HG03045 (cell line): Measurements from ENCODE around the gene PRAC1.
"Not testable (repeated sequence)": the region's sequence is repeated elsewhere in the genome, so short reads cannot be mapped to it uniquely, and the experiment has no call there.

ENCODE experiments used
- ATAC-seq: cut with Tn5 transposase; IDR thresholded peaks from one replicate; pipeline ENCODE4 v1.9.1; 2021; ENCODE audit warnings: mild to moderate bottlenecking, moderate library complexity; ENCODE audit not compliant: unreplicated experiment

Gene PRAC1

DNA sequence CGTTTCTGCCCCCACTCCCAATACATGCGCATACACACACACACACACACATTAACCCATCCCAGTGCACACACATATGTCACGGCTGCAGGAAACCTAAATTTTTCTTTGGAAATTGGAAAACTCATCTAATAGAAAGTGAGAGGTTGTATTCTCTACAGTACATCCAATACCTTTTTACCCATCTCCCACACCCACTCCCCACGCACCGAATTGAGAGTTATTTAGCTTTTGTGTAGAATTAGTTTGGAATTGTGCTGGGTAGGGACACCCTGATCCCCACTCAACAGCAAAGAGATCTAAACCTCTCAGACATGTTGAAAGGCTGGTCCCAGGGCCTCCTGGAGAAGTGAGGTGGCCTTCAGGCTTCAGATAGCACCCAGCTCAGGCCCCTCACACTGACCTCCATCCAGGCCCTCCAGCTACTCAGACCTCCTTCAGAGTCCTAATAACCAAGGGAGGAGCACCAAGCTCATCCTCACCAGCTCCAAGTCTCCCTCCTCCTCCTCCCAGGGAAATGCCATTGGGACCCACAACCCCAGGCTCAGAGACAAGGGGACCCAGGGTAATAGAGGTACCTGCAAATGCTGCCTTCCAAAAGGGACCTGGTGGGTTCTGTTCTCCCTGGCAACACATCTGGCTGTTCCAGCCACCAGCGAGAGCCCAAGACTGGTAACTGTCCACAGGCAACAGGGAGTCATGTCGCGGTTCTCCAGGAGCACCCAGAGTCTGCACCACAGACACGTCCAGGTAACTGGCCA is 5.3 kb upstream of the PRAC1 start:
- no peak for ATAC-seq

DNA sequence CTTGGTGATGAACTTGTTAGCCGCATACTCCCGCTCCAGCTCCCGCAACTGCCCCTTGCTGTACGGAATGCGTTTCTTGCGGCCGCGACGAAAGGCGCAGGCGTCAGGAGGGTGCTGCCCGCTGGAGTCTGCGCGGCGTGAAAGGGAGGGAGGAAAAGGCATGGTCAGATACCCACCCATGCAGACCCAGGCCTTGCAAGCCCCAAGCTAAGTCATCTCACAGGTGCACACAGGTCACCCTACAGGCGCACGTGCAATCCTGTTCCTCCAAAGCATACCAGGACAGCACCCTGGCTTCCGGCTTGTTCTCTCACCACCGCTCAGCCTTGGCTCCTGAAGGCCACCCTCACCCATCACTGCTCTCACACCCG is 4.6 kb upstream of the PRAC1 start:
- no peak for ATAC-seq

DNA sequence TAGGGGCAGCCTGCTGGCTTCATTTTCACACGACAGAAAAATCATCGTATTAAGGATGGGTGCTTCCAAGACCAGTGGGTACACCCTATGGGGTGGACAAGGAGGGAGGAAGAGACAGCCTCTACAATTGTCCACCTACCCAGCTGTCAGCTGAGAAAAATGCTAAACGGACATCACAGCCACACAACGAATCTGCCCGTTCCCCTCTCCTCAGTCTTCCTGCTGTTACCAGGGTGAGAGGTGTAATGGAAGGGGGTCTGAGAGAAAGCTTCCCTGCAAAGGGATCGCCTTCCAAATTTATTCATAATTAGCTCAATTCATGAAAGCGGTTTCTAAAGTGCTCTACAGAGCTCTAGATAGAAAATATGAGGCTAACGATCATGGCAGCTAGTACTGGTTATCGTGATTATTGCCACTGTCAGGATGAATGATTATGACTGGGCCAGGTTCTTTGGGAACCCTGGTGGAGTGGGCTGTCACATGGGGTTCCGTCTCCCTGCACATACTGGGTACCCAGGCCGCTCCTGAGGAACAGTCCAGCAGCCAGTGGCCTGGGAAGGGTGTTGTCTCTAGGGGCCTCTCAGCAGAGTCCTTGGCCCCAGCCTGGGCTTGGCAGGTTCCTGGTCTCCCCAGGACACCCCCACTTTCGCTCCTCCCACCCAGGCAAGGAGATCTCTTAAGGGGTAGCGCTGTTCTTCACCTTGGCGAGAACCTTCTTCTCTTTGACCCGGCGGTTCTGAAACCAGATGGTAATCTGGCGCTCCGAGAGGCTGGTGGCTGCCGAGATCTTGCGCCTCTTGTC is 4.0 kb upstream of the PRAC1 start:
- no peak for ATAC-seq

DNA sequence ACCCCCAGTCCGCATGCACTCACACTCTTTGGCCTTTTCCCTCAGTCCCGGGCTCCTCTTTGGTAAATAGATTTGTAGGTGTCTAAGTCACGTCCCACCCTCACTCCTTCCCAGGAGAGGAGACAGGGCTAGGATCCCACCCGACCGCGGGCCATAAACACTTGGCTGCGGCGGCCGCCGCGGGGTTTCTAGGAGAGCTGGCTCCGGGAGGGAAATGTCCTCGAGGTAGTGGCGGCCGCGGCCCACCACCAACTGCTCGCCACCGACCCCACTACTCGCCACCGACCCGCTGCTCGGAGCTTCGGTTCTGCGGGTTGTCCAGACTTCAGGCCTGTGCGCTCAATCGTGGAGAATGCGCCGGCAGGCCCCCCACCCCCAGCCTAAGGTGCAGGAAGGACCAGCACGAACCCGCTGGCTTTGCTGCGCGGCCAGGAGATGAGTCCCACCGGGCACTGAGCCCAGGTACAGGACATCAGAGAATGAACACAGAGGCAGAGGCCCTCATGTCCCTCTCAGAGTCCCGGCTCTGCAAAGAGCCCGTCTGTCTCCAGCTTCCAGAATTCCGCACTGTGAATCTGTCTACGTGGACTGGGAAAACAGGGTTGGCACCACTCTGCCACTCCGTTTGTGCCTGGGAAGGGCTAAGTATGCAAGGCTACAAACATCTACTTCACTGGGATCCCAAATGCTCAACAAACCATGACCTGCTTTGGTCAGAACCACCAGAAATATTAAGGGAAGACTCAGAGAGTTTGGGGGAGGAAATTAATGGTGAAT is 3.2 kb upstream of the PRAC1 start:
- no peak for ATAC-seq

DNA sequence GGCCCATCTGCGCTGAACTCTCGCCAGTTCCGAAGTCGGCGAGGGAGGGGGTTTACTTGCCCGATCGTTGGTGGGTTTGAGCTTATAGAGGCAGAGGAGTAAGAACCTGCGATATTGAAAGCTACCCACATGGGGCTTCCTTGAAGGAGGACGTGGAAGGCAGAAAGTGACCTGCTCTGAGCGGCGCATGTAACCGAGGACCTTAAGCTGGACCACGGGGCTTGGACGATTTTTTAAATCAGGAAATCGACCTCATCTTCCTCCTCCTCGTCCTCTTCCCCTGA is 2.6 kb upstream of the PRAC1 start:
- ATAC-seq, result no peak

DNA sequence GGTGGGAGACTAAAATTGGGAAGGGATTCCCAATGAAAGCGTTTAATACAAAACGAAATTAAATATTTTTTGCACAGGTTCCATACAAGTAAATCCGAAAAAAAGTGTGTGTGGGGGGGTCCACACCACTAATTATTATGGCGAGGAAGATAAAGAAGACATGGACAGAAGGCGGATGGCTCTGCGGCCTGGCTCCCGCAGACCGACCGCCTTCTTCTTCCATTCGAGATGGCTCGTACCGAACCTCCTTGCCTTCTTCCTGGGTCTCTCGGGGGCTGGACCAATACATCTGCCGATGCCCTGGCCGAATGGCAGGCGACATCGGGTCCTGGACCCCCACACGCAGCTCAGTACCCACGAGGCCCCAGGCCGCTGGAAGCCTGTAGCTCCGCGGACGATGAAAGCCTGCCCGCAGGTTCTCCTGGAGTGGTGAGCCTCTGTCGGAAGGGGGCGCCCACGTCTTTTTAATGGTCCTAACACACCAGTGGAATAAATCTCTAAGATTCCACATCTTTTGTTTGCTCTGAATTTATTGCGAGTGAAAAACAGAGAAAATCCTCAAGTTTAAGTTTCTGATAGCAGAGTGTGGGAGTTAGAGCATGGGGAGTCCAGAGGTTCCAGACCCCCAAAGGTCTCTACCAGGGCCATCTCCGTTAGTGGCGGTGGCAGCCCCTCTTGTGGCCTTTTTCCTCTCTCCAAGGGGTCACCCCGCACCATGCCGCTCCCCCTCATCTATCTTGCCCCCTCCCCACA is 2.1 kb upstream of the PRAC1 start:
- no peak for ATAC-seq

DNA sequence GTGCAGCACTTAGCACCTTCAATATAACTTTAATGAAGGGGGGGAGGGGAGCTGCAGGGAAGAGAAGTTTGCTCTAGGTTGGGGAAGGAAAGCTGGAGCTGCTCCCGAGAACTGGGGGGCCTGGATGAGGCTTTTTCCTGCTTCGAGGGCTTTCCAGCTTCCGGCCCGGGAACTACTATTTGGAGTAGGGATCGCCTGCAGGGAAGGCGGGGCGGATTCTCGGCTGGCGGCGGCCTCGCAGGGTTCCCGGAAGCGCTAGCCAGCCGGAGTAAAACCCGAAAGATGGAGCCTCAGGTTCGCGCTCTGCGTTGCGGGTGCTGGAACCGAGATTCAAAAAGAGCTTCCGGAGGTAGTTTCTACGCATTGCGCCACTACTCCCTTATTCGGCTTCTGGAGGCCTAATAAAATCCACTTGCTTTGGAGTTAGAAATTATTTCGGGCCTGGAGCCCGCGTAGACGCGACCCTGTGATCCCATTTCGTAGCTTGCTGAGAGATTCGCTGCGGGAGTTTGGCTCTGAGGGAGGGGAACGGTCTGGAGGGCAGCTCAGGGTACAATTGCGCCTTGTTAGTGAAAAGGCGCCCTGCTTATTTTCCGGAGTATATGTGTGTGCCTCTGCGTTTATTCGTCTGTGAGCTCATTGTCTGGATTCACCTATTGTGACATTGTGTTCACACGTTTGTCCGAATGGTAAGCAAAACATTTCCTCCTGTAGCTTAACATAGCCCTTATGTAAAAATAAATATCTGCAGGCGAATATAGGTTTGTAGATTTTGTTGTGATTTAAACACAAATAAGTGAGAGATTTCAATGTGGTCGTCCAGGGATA is 1.3 kb upstream of the PRAC1 start:
- no peak for ATAC-seq

DNA sequence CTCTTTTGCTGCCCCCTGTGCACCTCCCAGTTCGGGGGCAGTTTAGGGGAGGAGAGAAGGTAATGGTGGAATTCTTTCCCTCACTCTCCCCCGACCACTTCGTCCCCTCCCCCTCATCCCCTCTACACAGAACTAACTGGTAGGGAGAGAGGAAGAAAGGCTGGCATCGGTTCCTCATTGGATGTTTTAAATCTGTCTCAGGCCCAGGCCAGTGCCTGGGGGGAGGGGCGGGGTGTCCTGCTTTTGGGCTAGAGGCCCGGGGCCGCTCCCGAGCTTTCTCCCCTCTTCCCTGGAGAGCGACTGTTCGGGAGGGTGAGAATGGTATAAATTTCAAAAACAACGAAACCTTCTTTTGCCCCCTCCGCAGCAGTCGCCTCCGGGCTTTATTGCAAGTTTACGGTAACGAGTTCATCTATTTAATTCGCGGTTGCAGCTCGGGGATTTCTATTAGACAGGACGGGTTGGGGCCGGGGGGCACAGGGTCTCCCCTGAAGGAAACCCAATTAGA is 651 bp upstream of the PRAC1 start, which contains the start of gene PRAC2:
PRAC2 (plus strand) TSS at position 271 of the 508 bp plus-strand sequence. CDS start 1,226 bp downstream, outside the sequence.
- no peak for ATAC-seq

DNA sequence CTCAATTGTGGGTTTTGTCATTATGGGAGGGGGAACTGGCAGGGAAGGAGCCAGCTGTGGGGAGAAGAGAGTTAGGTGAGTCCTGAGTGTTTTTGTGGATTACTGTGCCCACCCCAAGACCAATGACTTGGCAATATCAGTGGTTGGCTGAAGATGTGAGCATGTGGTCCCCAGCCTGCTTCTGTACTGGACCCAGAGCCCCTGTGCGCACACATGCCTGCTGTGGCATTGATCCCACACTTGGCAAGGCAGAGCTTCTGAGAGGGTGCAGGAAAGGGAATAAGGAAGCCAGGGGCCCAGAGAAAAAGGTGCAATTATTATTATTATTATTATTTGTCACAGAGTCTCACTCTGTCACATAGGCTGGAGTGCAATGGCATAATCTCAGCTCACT is 1.3 kb downstream of the PRAC1 start:
- no peak for ATAC-seq

DNA sequence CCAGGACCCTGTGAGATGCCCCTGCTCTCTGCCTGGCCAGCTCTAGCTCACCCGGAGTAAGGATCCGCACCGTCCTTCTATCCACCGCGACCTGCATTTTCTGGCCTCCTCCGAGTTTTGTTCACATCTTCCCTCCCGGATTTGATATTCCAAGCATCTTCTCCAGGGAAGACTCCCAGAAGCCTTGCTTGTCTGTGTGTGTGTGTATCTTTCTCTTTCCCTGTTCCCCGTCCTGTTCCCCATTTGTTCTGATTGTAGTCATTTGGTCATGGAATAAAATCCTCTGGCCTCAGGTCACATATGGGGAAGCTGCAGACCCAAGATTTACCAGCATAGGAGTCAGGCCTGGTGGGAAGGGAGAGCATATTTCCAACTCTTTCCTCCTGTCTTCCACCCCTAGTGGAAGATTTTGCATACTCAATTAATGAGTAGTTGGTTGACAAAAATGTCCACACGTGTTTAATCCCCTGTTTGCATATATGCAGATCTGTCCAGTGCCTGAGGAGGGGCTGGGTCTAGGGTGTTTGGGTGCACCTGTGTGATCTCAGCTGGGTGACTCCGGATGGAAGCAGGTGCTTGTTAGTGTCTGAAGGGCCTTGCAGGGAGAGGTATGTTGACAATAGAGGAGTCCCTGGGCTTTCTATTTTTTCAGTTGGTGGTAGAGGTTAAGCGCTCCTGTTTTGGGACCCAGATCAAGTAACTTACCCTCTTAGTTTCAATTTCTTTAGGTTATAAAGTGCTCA is 1.9 kb downstream of the PRAC1 start:
- no peak for ATAC-seq

DNA sequence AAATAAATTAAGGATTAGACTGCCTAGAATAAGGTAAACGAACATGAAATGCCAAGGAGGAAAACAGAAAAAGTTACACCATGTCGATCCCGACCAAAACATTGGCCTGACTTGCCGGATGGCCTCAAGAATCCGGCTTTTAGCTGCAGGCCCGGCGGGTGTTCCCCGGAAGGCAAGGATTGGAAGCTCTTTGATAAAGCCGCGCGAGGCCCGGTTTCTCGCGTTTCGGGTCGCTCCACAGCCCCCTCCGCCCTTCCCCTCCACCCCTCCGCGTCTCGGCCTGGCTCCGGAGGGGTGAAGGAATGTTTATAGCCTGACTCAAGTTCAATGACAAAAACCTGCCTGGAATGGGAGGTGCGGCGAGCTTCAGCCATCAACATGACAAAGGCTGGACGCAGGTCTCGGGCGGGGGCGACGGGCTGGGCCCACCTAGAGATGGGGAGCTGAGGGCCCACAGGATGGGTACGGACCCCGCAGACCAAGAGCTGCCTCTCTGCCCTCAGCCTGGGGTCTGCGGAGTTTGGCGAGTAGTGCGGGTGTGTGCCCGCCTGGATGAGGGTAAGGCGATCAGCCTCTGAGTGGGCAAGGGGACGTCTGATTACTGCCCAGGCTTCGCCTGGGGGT is 2.6 kb downstream of the PRAC1 start:
- ATAC-seq, result no peak

DNA sequence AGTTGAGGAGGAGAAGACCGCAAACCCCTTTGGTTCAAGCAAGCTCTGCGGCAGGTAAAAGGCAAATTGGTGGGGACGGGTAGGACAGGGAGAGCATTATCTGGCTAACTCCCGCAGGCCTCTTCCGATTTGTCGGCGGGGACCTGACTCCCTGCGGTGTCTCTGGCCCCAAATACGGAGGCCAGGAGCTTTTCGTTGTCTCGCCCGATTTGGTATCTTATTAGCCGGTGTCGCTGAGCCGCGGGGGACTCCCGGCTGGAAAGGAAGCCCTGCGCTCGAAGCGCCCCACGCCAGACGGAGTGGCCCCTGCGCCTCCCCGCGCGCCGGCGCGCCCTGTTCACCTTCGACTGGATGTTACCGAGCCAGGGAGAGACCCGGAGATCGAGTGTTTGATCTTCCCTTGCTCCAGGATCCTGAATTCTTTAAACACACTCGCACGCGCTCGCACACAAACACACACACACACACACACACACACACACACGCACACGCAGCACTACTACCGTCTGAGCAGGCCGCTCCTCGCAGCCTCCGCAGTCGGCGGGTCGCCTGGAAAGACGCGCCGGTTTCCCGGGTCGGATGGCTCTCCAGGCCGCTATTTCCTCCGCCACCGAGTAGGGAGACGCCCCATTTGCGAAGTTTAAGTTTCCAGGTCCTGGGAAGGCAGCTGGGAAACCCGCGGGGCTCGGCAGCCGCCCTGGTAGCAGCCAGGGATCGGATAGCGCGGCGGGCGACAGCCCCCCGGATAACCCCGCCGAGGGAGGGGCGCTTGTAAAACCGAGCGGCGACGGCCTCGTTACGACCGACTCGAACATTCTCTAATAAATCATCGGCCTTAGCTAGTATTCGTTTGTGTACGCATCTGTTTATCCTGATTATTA is 3.3 kb downstream of the PRAC1 start:
- ATAC-seq, result no peak

DNA sequence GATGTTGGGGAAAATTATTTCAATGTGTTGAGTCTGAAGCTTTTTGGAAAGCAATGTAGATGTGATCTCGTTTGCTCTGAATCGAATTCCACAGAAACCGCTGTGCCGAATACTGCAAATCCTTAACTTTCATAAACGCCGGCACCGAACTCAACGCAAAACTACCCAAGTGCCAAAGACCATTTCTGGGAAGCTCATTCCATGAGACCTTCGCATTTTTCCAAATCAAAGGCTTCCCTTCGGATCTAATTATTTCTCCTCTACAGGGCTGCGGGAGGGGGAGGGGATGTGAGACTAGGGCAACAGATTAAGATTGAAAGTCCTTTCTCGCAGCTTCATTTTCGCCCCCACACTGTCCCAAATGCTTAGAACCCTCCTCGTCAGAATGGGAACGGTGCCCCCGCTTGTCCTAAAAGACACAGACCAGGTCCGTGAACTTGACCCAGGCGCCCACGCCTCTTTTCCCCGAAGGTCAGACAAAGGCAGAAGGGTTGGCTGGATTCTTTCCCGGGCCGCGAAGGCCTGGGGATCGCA is 4.0 kb downstream of the PRAC1 start:
- ATAC-seq, result no peak

DNA sequence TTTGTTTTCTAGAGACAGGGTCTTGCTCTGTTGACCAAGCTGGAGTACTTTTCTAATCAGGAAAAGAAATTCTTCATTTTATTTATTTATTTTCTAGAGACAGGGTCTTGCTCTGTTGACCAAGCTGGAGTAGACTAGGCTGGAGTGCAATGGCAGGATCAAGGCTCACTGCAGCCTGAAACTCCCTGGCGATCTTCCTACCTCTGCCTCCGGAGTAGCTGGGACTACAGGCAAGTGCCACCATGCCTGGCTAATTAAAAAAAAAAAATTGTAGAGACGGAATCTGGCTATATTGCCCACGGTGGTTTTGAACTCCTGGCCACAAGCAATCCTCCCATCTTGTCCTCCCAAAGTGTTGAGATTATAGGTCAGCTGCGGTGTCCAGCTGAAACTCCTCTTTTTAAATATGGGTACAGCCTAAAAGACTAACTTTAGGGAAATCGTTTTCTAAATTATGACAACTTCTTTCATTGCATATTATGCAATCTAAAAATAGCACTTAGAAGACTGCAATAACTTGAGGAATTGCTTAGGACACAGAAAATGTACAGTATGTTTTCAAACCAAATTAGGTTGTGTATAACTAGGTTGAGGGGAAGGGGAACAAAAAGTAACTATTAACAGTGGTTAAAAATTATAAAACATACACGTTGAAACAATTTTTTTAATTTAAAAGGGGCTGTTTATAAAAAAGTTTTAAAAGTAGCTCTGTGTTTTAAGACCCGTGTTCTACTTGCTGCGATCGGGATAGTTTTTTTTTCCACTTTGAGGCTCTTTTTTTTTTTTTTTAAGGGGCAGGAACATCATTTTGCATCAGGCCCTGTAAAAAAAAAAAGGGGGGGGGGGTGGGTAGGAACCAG is 4.7 kb downstream of the PRAC1 start:
- no peak for ATAC-seq

DNA sequence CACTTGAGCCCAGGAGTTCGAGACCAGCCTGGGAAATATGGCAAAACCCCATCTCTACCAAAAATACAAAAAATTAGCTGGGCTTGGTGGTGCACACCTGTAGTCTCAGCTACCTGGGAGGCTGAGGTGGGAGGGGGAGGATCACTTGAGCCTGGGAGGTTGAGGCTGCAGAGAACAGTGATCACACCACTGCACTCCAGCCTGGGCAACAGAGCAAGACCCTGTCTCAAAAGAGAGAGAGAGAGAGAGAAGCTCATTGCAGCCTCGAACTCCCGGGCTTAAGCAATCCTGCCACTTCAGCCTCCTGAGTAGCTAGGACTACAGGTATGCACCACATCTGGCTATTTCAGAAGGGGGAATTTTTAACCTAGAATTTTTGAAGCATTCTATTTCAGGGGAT is 5.8 kb downstream of the PRAC1 start:
- not testable (repeated sequence) for ATAC-seq

DNA sequence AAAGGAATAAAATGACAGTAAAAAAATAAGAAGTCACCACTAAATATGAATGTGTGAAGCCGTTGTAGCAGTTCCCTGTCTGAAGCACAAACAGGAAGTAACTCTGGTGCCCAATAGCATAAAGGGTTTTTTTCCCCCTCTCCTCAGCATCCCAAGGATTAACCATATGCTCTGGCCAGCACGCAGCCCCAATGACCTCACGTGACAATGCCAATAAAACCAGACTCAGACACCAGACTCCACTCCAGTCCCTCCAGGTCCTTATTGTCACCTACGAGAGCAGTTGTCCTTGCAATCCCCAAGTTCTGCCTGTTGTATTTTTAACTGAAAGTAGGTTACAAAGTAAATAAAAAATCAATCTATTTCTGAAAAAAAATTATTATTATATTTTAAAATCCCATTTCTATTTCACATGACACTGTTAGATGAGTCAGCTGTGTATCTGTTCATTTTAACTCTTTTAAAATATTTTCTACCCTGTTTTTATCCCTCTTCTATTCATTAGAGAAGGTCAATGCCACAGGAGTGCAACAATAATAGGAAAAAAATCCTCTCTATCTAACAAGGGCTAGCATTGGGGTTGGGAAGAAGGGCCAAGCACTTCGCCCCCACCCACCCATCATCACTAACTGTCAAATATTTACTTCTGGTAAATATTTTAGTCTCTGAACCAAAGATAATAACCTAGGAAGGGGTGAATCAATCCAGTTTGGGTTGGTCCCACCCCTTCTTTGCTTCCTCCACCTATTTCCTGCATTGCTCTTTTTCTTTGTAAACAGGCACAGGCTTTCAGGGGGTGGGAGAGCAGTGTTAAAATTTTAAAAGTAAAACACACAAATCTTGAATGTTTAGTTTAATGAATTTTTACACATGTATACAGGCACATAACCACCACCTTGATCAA is 6.6 kb downstream of the PRAC1 start:
- no peak for ATAC-seq
